ENCODE measurements around the gene RAB17.

The RAB17 gene

DNA sequence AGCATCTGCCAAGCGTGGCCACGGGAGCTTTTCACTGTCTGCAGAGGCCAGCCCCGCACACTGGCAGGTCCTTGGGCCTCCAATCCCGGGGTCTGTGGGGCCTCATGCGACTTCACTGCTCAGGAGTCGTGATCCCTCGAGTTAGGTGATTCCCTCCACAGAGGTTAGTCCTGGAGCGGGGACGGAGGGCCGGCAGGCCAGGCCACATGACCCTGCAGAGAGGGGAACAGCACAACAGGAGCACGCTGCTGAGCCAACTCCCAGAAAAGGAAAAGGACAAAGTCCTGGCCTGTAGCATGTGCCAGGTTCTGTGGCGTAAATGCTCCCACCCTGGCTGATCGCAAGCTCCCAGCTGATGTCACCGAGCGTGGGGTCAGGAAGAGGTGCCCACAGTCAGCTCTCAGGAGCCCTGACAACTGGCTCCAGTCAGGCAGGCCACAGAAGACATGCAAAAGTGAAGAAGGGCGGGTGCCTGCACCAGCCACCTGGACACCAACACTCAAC lies 39.4 kb downstream of the RAB17 start:
- TF ChIP-seq, protein P1, sequence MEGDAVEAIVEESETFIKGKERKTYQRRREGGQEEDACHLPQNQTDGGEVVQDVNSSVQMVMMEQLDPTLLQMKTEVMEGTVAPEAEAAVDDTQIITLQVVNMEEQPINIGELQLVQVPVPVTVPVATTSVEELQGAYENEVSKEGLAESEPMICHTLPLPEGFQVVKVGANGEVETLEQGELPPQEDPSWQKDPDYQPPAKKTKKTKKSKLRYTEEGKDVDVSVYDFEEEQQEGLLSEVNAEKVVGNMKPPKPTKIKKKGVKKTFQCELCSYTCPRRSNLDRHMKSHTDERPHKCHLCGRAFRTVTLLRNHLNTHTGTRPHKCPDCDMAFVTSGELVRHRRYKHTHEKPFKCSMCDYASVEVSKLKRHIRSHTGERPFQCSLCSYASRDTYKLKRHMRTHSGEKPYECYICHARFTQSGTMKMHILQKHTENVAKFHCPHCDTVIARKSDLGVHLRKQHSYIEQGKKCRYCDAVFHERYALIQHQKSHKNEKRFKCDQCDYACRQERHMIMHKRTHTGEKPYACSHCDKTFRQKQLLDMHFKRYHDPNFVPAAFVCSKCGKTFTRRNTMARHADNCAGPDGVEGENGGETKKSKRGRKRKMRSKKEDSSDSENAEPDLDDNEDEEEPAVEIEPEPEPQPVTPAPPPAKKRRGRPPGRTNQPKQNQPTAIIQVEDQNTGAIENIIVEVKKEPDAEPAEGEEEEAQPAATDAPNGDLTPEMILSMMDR (IDR thresholded peaks at IDR 0.05; ENCODE audit: borderline replicate concordance, control extremely low read depth, extremely low read depth, insufficient read depth, missing control alignments): no peak
- in situ Hi-C loops (cut with MboI; ENCODE audit: low sequenced_read_pairs, unreplicated experiment): no loop called here
- no peak for DNase-seq (ENCODE audit: low spot score)

DNA sequence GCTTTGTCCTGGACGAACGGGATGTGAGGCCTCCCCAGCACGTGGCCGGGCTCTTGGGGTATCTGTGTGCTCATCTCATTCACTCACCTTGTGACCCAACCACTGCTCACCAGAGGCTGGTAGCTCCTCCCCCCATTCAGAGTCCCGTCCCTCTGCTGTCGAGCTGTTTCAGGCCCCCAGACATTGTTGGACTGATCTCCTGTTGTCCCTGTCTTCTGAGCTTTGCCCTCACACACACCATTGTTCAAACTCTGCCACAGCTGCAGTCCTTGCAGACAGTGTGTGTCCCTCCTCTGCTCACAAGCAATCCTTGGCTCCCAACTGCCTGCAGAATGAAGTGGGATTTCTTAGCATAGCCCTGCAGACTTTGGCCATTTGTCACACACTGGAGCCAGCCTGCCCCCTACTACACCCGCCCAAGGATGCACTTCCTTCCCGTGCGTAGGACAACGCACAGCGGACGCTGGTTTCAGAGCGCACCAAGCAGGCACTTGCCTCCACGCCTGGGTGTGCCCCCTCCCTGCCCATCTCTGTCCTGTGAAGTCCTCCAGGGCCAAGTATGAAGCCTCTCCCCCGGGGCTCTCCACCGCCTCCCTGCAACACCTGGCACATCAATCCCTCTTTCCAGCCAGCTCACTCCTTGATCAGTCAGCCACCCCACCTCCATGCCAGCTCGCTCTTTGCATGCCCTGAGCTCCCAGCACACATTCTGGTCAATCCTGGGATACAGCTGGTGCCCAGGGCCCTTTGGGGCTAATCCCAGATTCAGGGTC lies 40.7 kb downstream of the RAB17 start:
- DNase-seq (ENCODE audit: low spot score): no peak
- in situ Hi-C loops (cut with MboI; ENCODE audit: low sequenced_read_pairs, unreplicated experiment): no loop called here
- TF ChIP-seq, protein P1 (IDR thresholded peaks at IDR 0.05; ENCODE audit: borderline replicate concordance, control extremely low read depth, extremely low read depth, insufficient read depth, missing control alignments): no peak

DNA sequence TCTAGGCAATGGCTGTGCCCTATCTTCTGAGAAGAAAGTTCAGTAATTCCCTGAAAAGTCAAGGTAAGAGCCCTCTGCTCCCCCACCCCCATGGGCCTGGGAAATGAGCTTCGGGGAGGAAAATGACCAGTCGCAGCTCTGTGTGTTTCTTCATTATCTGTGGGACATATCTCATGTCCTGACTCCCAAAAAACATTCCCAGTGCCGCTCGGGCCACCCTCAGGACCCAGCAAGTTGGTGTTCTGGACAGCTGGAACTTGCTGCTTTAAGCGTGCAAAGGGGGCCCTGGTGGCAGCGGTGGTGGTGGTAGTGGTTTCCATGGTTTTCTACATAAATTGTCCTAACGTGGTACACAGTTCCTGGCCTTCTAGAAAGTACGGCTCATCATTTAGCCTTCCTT lies 41.3 kb downstream of the RAB17 start:
- TF ChIP-seq, protein P1 (IDR thresholded peaks at IDR 0.05; ENCODE audit: borderline replicate concordance, control extremely low read depth, extremely low read depth, insufficient read depth, missing control alignments): no peak
- in situ Hi-C loops (cut with MboI; ENCODE audit: low sequenced_read_pairs, unreplicated experiment): no loop called here
- no peak for DNase-seq (ENCODE audit: low spot score)

DNA sequence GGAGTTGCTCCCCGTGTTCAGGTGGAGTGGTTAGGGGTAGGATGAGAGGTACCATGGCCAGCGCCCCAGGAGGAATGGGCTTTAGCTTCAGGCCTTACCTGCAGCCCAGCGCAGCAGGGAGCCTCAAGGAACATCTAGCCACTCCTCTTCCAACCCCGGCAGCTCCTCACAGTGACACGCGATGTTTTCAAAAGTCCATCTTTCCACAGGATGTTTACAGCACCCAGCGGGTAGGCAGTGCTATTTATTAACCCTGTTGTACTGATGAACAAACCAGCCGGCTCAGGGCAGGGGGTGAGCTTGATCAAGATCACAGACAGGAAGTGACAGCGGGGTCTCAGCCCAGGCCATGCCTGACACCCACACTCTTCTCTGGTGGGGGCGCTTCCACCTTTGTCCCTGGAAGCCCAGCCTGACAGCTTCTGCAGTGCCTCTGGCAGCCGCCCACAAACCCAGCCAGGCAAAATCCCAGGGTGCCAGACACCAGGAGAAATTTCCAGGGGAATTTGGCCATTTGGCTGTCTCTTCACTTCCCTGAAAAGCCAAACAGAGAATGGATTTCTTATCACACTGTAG lies 42.6 kb downstream of the RAB17 start:
- TF ChIP-seq, protein P1 (IDR thresholded peaks at IDR 0.05; ENCODE audit: borderline replicate concordance, control extremely low read depth, extremely low read depth, insufficient read depth, missing control alignments): no peak
- no peak for DNase-seq (ENCODE audit: low spot score)
- in situ Hi-C loops (cut with MboI; ENCODE audit: low sequenced_read_pairs, unreplicated experiment): no loop called here

DNA sequence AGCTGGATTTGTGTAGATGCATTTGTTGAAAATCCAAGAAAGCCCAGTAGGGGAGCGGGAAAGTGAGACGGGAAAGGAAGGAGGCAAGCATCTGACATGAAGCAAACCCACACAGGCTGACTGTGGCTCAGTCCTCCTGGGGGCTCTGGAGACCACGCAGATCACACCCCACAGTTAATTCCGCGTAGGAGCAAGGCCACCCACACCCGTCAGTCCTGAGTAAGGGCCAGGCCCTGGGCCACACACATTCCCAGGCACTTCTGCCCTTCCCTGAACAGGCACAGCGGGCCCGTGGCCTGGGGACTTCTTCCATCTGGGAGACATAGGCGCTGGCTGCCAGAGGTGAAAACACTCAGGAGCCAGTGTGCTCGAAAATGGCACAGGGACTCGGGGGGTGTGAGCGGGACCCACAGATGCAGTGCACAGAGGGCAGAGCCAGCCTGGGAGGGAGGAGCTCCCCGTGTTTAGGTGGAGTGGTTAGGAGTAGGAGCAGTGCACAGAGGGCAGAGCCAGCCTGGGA lies 43.6 kb downstream of the RAB17 start:
- in situ Hi-C loops (cut with MboI; ENCODE audit: low sequenced_read_pairs, unreplicated experiment): no loop called here
- DNase-seq (ENCODE audit: low spot score): no peak

More for the DNA sequence above, 43.6 kb downstream of the RAB17 start:
- TF ChIP-seq, protein P1 (IDR thresholded peaks at IDR 0.05; ENCODE audit: borderline replicate concordance, control extremely low read depth, extremely low read depth, insufficient read depth, missing control alignments): no peak

Measured in GM13976 (cell line).